ENCODE data around the gene IQSEC2.

IQSEC2 gene

DNA sequence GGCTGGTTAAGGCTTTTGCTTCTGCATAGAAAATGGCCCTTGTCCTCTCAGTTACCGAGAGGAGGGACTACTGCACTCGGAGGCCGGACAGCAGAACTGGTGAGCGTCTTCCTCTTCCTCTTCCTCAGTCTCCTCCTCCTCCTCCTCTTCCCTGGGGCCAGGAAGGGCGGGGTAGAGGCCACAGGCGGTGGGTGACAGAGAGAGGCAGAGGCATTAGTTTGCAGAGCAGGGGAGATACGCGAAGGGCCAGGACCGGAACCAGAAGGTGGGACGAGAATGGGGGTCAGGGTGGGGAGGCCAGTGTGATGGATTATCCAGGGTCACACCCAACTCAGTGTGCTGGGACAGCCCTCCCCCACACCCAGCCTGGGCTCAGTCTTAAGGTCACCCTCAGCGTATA, 14.5 kb downstream of the IQSEC2 start:
- DNase-seq, result no peak

DNA sequence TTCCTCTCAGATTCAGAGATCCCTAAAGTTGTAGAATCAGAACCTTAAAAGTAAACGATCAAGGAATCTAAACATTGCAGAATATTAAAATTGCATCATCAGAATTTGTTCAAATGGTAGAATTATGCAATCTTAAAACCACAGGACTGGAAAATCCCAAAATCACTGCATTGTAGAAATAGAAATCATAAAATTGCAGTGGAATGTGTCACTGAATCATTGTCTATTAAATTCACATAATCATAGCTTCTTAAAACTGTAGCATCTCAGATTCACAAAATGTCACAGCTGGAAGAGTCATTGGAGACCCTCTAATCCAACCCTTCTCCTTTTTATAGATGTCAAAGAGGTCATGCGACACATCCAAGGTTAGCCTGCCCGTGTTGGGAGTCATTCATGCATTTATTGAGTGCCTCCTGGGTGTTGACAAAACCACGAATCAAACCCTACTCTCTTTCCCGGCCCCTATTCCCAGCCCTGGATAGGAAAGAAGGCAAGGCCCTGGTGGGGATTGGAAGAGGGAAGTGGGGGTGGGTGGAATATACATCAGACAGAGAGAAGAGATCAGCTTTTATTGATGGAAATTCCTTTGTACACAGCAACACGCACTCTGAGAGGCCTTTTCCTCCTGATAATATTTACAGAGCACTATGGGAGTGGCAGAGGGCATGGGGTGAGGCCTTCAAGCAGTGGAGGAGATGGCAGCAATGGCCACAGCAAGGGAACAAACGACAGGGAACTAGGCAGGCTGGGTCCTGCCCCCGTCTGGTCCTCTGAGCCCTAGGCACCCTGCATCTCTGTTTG, 15.4 kb downstream of the IQSEC2 start:
- DNase-seq, result no peak

GRCh38 chrX:53263597-53264094, 17.7 kb downstream of the IQSEC2 start:
- peak in 1 of 2 experiments; percentile 41 for DNase-seq

GRCh38 chrX:53262918-53263394, 18.4 kb downstream of the IQSEC2 start:
- no peak for DNase-seq

DNA sequence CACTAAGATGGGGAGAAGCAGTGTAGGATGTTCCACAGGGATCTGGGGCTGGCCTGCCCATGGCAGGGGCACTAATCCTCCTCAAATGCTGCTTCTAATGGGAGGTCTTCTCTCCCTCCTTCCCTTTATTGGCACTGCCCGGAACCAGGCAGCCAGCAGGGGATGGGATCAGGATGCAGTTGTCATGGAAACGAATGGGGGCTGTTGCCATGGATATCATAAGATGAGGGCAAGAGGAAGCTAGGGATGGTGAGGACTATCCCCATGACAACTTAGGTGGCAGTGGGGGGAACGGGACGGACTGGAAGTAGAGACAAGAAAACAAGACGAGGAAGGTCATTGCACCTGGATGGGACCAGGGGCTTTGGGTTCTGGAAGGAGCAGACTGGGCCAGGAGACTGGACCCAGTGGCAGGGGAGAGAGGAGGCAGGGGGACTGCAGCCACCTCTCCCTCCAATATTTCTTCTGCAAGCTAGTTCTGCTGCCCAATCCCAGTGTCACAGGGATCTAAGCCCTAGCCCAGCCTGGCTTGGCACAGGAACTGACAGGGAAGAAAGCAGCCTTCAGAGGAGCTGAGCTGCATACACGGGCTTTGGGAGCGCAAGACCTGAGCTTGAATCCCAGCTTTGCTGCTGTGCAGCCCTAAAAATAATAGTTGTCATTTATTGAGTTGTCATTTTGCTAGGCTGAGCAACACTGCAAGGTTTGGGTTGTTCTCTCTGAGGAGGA, 19.0 kb downstream of the IQSEC2 start:
- DNase-seq, result no peak

GRCh38 chrX:53261355-53261972, 19.9 kb downstream of the IQSEC2 start:
- peak in 1 of 2 experiments; percentile 2 for DNase-seq

DNA sequence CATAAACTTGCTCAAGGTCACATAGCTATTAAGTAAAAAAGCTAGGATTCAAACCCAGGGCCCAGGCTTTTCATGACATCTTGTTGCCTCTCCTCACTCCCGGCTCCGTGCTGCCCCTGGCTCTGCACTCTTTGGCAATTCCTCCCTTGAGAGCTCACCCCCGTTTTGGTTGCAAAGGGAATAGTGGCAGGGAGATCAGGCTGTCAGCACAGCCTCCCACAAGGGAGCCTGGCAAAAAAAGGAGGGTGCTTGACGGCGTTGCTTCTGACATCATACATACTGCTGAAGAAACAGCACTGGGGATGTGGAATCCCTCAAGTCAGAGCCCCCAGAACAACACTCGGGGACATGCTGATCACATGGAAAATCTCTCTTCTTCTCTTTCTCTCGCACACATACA, 20.5 kb downstream of the IQSEC2 start:
- no peak for DNase-seq

- DNase-seq, result no peak
Observed at GRCh38 chrX:53257670-53258423, 23.5 kb downstream of the IQSEC2 start.

DNA sequence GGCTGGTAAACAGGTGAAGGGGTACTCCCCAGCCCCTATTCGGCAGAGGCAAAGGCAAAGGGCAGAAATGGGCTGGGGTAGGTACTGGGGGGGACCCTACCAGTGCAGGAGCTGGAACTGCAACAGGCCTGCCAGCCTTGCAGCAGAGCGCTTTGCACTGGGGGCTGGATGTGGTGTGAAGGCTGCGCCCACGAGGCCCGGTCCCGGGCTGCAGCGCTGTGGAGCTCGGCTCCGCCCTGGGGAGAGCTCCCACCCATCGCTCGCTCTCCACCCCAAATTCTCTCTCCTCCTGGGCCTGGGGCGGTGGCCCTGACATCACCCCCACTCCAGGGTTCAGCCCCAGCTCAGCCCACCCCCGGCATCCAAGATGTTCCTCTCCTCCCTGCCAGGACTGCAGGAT, 24.2 kb downstream of the IQSEC2 start:
- no peak for DNase-seq

GRCh38 chrX:53256446-53257041, 24.8 kb downstream of the IQSEC2 start:
- DNase-seq, result no peak

GRCh38 chrX:53255738-53256191, 25.6 kb downstream of the IQSEC2 start:
- DNase-seq, result no peak

DNA sequence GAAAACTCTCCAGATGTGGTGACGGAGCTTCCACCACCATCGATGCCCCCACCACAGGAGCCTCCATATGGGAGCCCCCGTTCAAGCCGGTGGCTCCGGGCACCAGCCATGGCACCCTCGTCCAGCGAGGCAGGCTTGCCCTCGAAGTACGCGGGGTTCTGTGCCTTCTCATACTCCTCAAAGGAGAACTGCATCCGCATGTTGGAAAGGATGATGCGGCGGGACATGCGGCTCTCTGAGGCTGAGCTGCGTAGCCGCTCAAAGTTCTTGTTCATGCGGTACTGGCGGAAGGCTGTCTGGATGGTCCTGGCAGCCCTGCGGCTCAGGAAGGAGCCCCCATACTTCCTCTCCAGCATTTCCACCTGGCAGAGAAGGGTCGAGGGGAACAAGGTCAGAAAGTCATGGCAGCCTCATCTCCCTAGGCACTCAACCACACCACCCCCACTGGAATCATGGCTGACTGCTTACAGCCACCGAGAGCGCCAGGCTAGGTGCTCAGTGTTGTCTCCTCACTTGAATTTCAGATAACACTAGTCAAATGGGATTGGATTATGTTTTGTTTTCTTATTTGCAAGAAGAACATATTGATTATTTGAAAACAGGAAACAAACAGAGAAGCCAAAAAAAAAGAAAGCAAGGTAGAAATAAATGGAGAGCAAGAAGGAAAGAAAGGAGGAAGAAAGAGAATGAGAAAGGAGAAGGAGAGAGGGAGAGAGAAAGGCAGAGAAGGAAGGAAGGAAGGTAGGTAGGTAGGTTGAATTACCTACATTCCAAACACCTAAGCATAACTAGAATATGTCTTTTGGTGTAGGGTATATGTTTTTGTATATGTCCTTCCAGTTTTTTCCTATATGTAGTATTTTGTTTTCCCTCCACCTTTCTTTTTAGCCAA, 26.6 kb downstream of the IQSEC2 start:
- no peak for DNase-seq

GRCh38 chrX:53253293-53254020, 27.9 kb downstream of the IQSEC2 start:
- no peak for DNase-seq

DNA sequence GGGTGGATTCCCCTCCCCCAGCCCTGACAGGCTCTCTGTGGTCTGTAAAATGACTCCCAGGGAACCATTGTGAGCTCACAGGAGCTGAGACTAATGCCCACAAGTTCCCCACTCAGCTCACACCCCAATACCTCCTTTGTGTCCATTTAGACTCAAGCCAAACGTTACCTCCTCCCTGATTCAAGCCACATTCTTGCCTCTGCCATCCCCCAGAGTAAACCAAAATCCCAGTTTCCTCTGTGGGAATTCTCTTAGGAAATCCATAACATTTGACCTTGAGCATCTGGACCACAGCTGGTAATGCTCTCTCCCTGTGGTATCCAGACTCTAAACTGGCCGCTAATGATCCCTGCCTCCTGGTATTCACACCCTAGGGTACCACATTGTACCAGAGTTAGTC, 30.1 kb downstream of the IQSEC2 start:
- no peak for DNase-seq

- DNase-seq, result no peak
Observed at GRCh38 chrX:53250556-53250955, 30.8 kb downstream of the IQSEC2 start.

DNA sequence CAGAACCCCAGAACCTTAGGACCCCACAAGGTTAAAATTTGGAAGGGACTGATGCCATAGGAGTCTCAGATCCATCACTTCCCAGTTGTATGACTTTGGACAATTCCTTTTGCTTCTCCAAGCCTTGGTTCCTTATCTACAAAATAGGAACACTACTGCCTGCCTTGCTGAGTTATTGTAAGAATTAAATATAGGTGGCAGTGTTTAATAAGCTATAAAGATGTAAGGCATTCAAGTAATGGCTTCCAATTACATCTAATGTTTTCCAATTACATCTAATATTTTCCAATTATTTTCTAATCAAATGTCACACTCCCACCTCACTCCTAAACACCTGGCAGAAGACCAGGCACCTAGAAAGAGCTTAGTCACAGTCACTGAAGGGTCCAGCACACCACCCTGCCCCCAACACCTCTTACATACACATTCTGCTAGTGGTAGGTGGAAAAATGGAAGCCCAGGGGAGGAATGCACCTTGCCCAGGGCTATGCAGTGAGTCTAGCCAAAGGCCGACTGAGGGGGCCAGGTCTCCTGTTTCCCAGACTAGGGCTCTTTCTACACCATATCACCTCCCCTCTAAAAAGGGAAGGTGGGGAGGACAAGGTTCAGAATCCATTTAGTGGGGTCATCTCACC, 31.9 kb downstream of the IQSEC2 start:
- DNase-seq, result no peak

- DNase-seq, result no peak
Observed at GRCh38 chrX:53247928-53248327, 33.5 kb downstream of the IQSEC2 start.

- DNase-seq, result no peak
Observed at GRCh38 chrX:53246231-53246630, 35.2 kb downstream of the IQSEC2 start.

- no peak for DNase-seq
Observed at GRCh38 chrX:53244610-53245009, 36.8 kb downstream of the IQSEC2 start.

GRCh38 chrX:53242310-53242709, 39.1 kb downstream of the IQSEC2 start:
- DNase-seq, result no peak
